ENCODE results near the gene USP6. TPM values are rescaled to one million over a fixed set of nuclear protein-coding genes. Genes with fewer than 3 reads are reported as not detected.

USP6 gene
- total and polyA plus RNA-seq, 2 of the 13 experiments (the other 11 are each of a cell fraction or from before 2014, with no cell fraction given), result 0.04 TPM; not detected in 1

DNA sequence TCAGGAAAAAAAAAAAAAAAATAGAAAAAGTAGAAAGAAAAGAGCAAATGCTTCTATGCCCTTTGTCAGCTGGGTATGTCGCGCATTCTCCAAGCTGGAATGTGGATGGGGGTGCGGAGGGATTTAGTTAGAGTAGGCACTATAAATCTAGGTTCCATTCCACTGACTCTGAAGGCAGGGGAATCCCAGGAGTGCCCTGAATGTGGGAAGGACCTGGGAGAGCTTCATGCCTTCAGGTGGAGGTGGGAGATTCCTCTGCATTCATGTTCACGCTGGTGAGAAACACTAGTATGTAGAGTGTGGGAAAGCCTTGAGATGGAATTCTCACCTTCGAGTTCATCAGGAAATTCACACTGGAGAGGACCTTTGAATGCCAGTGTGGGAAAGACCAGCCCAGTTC, 16.6 kb upstream of the USP6 start:
- H3K9ac ChIP-seq (ENCODE audit: insufficient read depth, low read depth, low read length), result no peak overlapping the region
- no peaks in the 10 kb centered on the region for H4K20me1 ChIP-seq (ENCODE audit: insufficient read depth, low read length)
- no peak for DNase-seq (ENCODE audit: low spot score)
- 75% methylated on average over 5 of the region's 5 CpGs for WGBS (ENCODE audit: low lambda C conversion rate)
- no peak overlapping the region for H3K27ac ChIP-seq (ENCODE audit: extremely low read length, insufficient read depth, low read length)
- no TSS peak for BruUV-seq (replicated peaks)
- H3K4me2 ChIP-seq (ENCODE audit: low read depth, low read length), result no peak overlapping the region
- peaks cover 24% of the 10 kb centered on the region for H3K9me3 ChIP-seq (ENCODE audit: low read length)
- no peak overlapping the region for H3K4me3 ChIP-seq (replicated peaks in 1 of 3; ENCODE audit: insufficient read depth in 1 of 3, low read depth in 2 of 3, low read length in 3 of 3)
- CTCF ChIA-PET (ENCODE audit: low intra/inter-chr PET ratio, low total read pairs), result no interaction called here
- no peak overlapping the region for H2AFZ ChIP-seq (ENCODE audit: low read length)
- no peaks in the 10 kb centered on the region for H3K36me3 ChIP-seq (replicated peaks in 1 of 2; ENCODE audit: control insufficient read depth in 1 of 2, insufficient read depth in 2 of 2, low read length in 2 of 2)
- in situ Hi-C loops (cut with HindIII; ENCODE audit: extremely low pct_ligation_motif_present, low pct_unique_long_range_greater_than_20kb) (no loop called here), intact Hi-C loops (cut with micrococcal nuclease; ENCODE audit: unreplicated experiment) (no loop called here)
- H3K27me3 ChIP-seq (ENCODE audit: control insufficient read depth in 1 of 2, insufficient read depth in 2 of 2, low read length in 2 of 2), result peaks cover 0 to 1% of the 10 kb centered on the region in 2 experiments; a peak in 2 of 5 replicates
- no peak for TF ChIP-seq ZNF530 (CRISPR knock-in tag; IDR thresholded peaks at IDR 0.05; ENCODE audit: low read depth)
- POLR2A ChIA-PET, result no interaction called here
- H3K4me1 ChIP-seq (ENCODE audit: insufficient read depth, low read length), result no peaks in the 10 kb centered on the region
- no peak for ATAC-seq
- FAIRE-seq, result no peak
- no peaks in the 10 kb centered on the region for H3K79me2 ChIP-seq (ENCODE audit: insufficient read depth, low read length)

DNA sequence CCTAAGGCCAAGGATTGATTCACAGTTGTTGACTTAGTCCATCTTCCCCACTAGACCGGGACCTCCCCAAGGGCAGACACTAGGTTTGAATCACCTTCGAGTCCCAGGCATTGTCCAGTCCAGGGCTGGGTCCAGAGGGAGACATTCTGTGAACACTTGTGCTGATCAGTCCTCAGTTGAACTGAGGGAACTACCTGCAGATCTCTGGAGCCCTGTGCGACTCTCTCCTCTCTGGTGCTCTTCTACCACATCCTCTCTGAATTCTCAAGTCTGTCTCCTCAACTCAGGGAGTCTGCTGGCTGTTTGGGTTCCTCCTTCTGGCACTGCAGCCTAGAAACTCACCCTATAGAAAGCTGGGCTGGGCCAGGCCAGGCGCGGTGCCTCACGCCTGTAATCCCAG, 15.0 kb upstream of the USP6 start:
- Histone ChIP-seq H3K9ac (ENCODE audit: insufficient read depth, low read depth, low read length) (no peak overlapping the region), H3K4me2 (ENCODE audit: low read depth, low read length) (no peak overlapping the region), H3K27me3 (ENCODE audit: control insufficient read depth in 1 of 2, insufficient read depth in 2 of 2, low read length in 2 of 2) (peaks cover 0 to 1% of the 10 kb centered on the region in 2 experiments; a peak in 1 of 5 replicates), H2AFZ (ENCODE audit: low read length) (no peak overlapping the region), H3K27ac (ENCODE audit: extremely low read length, insufficient read depth, low read length) (no peak overlapping the region), H3K4me3 (replicated peaks in 1 of 3; ENCODE audit: insufficient read depth in 1 of 3, low read depth in 2 of 3, low read length in 3 of 3) (no peak overlapping the region), H3K9me3 (ENCODE audit: low read length) (peaks cover 14% of the 10 kb centered on the region), H3K4me1 (ENCODE audit: insufficient read depth, low read length) (no peaks in the 10 kb centered on the region), H4K20me1 (ENCODE audit: insufficient read depth, low read length) (no peaks in the 10 kb centered on the region), H3K36me3 (replicated peaks in 1 of 2; ENCODE audit: control insufficient read depth in 1 of 2, insufficient read depth in 2 of 2, low read length in 2 of 2) (peaks cover 1 to 4% of the 10 kb centered on the region in 2 experiments; a peak in 2 of 5 replicates), H3K79me2 (ENCODE audit: insufficient read depth, low read length) (no peaks in the 10 kb centered on the region)
- in situ Hi-C loops (cut with HindIII; ENCODE audit: extremely low pct_ligation_motif_present, low pct_unique_long_range_greater_than_20kb), result no loop called here
- WGBS (ENCODE audit: low lambda C conversion rate), result 44% methylated on average over 3 of the region's 6 CpGs
- ATAC-seq (peak; percentile 55), DNase-seq (ENCODE audit: low spot score) (no peak), FAIRE-seq (no peak)
- BruUV-seq (replicated peaks), result no TSS peak
- intact Hi-C loops (cut with micrococcal nuclease; ENCODE audit: unreplicated experiment), result no loop called here
- CTCF ChIA-PET (ENCODE audit: low intra/inter-chr PET ratio, low total read pairs), result no interaction called here
- TF ChIP-seq MATR3 (CRISPR knock-in tag; IDR thresholded peaks at IDR 0.05) (no peak), ZNF546 (CRISPR knock-in tag; conservative IDR thresholded peaks at IDR 0.05) (no peak), ZSCAN22 (CRISPR knock-in tag; IDR thresholded peaks at IDR 0.05) (no peak), DMAP1 (CRISPR knock-in tag; IDR thresholded peaks at IDR 0.05) (no peak), ZNF75D (CRISPR knock-in tag; IDR thresholded peaks at IDR 0.05; ENCODE audit: borderline replicate concordance) (no peak), GZF1 (CRISPR knock-in tag; IDR thresholded peaks at IDR 0.05) (no peak), MLLT10 (CRISPR knock-in tag; IDR thresholded peaks at IDR 0.05) (no peak), ZNF263 (CRISPR knock-in tag; IDR thresholded peaks at IDR 0.05) (no peak), ZFP62 (CRISPR knock-in tag; IDR thresholded peaks at IDR 0.05) (no peak), RARA (CRISPR knock-in tag; IDR thresholded peaks at IDR 0.05) (no peak)
- TF ChIP-seq, protein P1, sequence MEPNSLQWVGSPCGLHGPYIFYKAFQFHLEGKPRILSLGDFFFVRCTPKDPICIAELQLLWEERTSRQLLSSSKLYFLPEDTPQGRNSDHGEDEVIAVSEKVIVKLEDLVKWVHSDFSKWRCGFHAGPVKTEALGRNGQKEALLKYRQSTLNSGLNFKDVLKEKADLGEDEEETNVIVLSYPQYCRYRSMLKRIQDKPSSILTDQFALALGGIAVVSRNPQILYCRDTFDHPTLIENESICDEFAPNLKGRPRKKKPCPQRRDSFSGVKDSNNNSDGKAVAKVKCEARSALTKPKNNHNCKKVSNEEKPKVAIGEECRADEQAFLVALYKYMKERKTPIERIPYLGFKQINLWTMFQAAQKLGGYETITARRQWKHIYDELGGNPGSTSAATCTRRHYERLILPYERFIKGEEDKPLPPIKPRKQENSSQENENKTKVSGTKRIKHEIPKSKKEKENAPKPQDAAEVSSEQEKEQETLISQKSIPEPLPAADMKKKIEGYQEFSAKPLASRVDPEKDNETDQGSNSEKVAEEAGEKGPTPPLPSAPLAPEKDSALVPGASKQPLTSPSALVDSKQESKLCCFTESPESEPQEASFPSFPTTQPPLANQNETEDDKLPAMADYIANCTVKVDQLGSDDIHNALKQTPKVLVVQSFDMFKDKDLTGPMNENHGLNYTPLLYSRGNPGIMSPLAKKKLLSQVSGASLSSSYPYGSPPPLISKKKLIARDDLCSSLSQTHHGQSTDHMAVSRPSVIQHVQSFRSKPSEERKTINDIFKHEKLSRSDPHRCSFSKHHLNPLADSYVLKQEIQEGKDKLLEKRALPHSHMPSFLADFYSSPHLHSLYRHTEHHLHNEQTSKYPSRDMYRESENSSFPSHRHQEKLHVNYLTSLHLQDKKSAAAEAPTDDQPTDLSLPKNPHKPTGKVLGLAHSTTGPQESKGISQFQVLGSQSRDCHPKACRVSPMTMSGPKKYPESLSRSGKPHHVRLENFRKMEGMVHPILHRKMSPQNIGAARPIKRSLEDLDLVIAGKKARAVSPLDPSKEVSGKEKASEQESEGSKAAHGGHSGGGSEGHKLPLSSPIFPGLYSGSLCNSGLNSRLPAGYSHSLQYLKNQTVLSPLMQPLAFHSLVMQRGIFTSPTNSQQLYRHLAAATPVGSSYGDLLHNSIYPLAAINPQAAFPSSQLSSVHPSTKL (CRISPR knock-in tag; IDR thresholded peaks at IDR 0.05), result no peak
- TF ChIP-seq, protein P2, sequence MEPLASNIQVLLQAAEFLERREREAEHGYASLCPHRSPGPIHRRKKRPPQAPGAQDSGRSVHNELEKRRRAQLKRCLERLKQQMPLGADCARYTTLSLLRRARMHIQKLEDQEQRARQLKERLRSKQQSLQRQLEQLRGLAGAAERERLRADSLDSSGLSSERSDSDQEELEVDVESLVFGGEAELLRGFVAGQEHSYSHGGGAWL (CRISPR knock-in tag; IDR thresholded peaks at IDR 0.05), result no peak
- TF ChIP-seq, protein P3, sequence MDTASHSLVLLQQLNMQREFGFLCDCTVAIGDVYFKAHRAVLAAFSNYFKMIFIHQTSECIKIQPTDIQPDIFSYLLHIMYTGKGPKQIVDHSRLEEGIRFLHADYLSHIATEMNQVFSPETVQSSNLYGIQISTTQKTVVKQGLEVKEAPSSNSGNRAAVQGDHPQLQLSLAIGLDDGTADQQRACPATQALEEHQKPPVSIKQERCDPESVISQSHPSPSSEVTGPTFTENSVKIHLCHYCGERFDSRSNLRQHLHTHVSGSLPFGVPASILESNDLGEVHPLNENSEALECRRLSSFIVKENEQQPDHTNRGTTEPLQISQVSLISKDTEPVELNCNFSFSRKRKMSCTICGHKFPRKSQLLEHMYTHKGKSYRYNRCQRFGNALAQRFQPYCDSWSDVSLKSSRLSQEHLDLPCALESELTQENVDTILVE (CRISPR knock-in tag; IDR thresholded peaks at IDR 0.05), result no peak
- POLR2A ChIA-PET, result no interaction called here

Data from HepG2 (cell line).